LNCAP (cell line): ENCODE results near the gene PASK.

Experiments
- CTCF ChIP-seq: fragments of 450-650 bp; IDR thresholded peaks from 2 replicates; pipeline ENCODE4 v1.5.1; 2017; ENCODE audit warnings: mild to moderate bottlenecking

PASK gene

GRCh38 chr2:241066171-241066892 lies 82.9 kb downstream of the PASK start:
- no peak for TF ChIP-seq CTCF

- TF ChIP-seq CTCF, result no peak
Observed at GRCh38 chr2:241065355-241065803, 83.9 kb downstream of the PASK start.

- TF ChIP-seq CTCF, result no peak
Observed at GRCh38 chr2:241064802-241065354, 84.4 kb downstream of the PASK start.

GRCh38 chr2:241064008-241064801 lies 85.1 kb downstream of the PASK start:
- no peak for TF ChIP-seq CTCF

- TF ChIP-seq CTCF, result peak; percentile 13; the same call in 1 of the 2 replicates
Observed at GRCh38 chr2:241063587-241063986, 85.7 kb downstream of the PASK start.

GRCh38 chr2:241063093-241063551 lies 86.2 kb downstream of the PASK start:
- TF ChIP-seq CTCF, result no peak

GRCh38 chr2:241062389-241063092 lies 86.7 kb downstream of the PASK start:
- TF ChIP-seq CTCF, result no peak
